T-helper 2 cell treated with Interferon-gamma antibody and Interleukin-4, amounts not matched to agents 100 ng/mL and 5 ng/mL, for 36 hours (primary cell): Measurements from ENCODE around the gene RNF213. TPM values are rescaled to one million over a fixed set of nuclear protein-coding genes. Genes with fewer than 3 reads are reported as not detected.
"Not testable (repeated sequence)": the region's sequence is repeated elsewhere in the genome, so short reads cannot be mapped to it uniquely, and the experiment has no call there.

Experiments
- intact Hi-C: fragments of 100-400 bp; cut with micrococcal nuclease; formaldehyde crosslinking; loops from one replicate; pipeline ENCODE4 v1.15.1; 2023
- total RNA-seq: library from RNA; stranded (reverse); gene quantifications from 2 replicates; pipeline ENCODE4 v1.2.3, GENCODE V29; 2022

The RNF213 gene
- total RNA-seq, 1 donor from 2014 or later = 605 TPM

- intact Hi-C loops = no loop called here
These were observed 4.8 kb downstream of the RNF213 start for GRCh38 chr17:80265205-80266068.

GRCh38 chr17:80267391-80267790 lies 6.7 kb downstream of the RNF213 start:
- intact Hi-C loops = no loop called here

- intact Hi-C loops = no loop called here
These were observed 7.8 kb downstream of the RNF213 start for GRCh38 chr17:80268427-80268826.

- intact Hi-C loops = no loop called here
These were observed 8.8 kb downstream of the RNF213 start for GRCh38 chr17:80269405-80269807.

GRCh38 chr17:80270104-80270503 lies 9.5 kb downstream of the RNF213 start:
- intact Hi-C loops = no loop called here

GRCh38 chr17:80270836-80271235 lies 10.2 kb downstream of the RNF213 start:
- intact Hi-C loops = no loop called here

- intact Hi-C loops = no loop called here
These were observed 11.7 kb downstream of the RNF213 start for GRCh38 chr17:80272366-80272765.

GRCh38 chr17:80274331-80274730 lies 13.7 kb downstream of the RNF213 start:
- intact Hi-C loops = no loop called here

- intact Hi-C loops = no loop called here
These were observed 14.3 kb downstream of the RNF213 start for GRCh38 chr17:80274871-80275449.

- intact Hi-C loops = not testable (repeated sequence)
These were observed 15.2 kb downstream of the RNF213 start for GRCh38 chr17:80275857-80276256.

- intact Hi-C loops = no loop called here
These were observed 17.4 kb downstream of the RNF213 start for GRCh38 chr17:80277751-80278671.

GRCh38 chr17:80279895-80280294 lies 19.2 kb downstream of the RNF213 start:
- intact Hi-C loops = no loop called here

- intact Hi-C loops = no loop called here
These were observed 20.9 kb downstream of the RNF213 start for GRCh38 chr17:80281516-80281915.

- intact Hi-C loops = no loop called here
These were observed 22.6 kb downstream of the RNF213 start for GRCh38 chr17:80283116-80283852.

- intact Hi-C loops = no loop called here
These were observed 24.0 kb downstream of the RNF213 start for GRCh38 chr17:80284631-80285030.

GRCh38 chr17:80285237-80285920 lies 24.7 kb downstream of the RNF213 start:
- intact Hi-C loops = no loop called here

GRCh38 chr17:80286638-80286960 lies 25.9 kb downstream of the RNF213 start:
- intact Hi-C loops = no loop called here

- intact Hi-C loops = no loop called here
These were observed 26.4 kb downstream of the RNF213 start for GRCh38 chr17:80287038-80287437.

- intact Hi-C loops = no loop called here
These were observed 27.3 kb downstream of the RNF213 start for GRCh38 chr17:80287806-80288567.

- intact Hi-C loops = no loop called here
These were observed 29.0 kb downstream of the RNF213 start for GRCh38 chr17:80289616-80290015.
